Omental fat pad (tissue), 4 donors: ENCODE measurements around the gene ABHD8. TPM values are rescaled to one million over a fixed set of nuclear protein-coding genes. Genes with fewer than 3 reads are reported as not detected.

Experiments
- ATAC-seq: fragments of 150-250 bp; one replicate; pipeline ENCODE4 v1.9.1; 2016; ENCODE audit warnings: mild to moderate bottlenecking, moderate library complexity; ENCODE audit not compliant: low FRiP score
- DNase-seq: peaks from one replicate; pipeline ENCODE4 v3.0.0-alpha.2; 2019; ENCODE audit warnings: low spot score
- total RNA-seq, 4 donors: library from RNA; depleted of rRNA; stranded (reverse); fragments of >200 nt; gene quantifications; one replicate each; pipeline ENCODE4 v1.1.0, GENCODE V29; 2016
- TF ChIP-seq, protein P1 (sequence below), 3 donors: fragments of 450-650 bp; IDR thresholded peaks; one replicate each; pipeline ENCODE4 v1.5.1; 2016 to 2017; ENCODE audit warnings: antibody characterized with exemption in 3 of 3, mild to moderate bottlenecking in 3 of 3, moderate library complexity in 2 of 3

ABHD8 gene
- total RNA-seq, 4 donors from 2014 or later = 6.1 to 13.2 (median 11.1) TPM

- DNase-seq = no peak
- TF ChIP-seq, protein P1, sequence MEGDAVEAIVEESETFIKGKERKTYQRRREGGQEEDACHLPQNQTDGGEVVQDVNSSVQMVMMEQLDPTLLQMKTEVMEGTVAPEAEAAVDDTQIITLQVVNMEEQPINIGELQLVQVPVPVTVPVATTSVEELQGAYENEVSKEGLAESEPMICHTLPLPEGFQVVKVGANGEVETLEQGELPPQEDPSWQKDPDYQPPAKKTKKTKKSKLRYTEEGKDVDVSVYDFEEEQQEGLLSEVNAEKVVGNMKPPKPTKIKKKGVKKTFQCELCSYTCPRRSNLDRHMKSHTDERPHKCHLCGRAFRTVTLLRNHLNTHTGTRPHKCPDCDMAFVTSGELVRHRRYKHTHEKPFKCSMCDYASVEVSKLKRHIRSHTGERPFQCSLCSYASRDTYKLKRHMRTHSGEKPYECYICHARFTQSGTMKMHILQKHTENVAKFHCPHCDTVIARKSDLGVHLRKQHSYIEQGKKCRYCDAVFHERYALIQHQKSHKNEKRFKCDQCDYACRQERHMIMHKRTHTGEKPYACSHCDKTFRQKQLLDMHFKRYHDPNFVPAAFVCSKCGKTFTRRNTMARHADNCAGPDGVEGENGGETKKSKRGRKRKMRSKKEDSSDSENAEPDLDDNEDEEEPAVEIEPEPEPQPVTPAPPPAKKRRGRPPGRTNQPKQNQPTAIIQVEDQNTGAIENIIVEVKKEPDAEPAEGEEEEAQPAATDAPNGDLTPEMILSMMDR (IDR thresholded peaks at IDR 0.05) = no peak
- no peak for ATAC-seq
Observed at GRCh38 chr19:17328517-17329365, 25.5 kb upstream of the ABHD8 start.

DNA sequence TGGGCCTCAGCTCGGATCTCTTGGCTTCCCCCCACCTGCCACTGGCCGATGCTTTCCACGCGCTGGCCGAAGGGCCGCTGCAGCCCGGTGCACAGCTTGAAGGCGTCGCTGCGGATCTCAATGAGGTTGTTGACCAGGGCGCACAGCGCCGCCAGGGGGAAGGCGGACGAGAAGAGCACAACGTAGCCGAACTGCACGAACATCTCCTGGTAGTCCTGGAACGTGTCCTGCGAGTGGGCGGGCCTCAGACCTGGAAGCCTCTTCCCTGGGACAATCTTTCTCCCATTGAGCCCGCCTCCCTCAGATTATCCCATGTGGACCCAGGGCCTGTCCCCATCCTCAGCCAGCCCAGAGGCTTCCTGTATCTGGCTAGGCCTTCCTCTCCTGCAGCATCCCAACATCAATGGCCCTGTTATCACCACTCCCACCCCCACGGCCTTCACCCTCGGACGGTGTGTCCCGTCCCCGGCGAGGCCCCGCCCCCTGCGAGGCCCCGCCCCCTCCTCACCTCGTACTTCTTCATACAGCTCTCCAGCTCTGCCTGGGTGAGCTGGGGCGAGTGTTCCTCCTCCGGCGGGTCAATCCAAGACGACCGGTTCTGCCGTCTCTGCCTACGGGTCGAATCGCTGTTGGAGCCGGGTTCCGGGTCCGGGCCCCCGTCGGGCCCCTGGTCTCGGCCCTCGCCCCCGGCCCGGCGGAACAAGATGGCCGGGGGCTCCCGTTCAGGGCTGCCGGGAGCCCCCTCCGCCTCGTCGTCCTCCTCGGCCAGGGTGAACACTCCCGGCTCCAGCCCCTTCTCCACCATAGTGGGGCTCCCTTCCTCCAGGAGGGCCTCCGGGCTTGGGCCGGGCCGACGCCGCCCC, 24.7 kb upstream of the ABHD8 start:
- TF ChIP-seq, protein P1 (IDR thresholded peaks at IDR 0.05) = no peak
- ATAC-seq = peak; percentile 75
- DNase-seq = peak; percentile 43

- ATAC-seq = no peak
- no peak for DNase-seq
- TF ChIP-seq, protein P1 (IDR thresholded peaks at IDR 0.05) = no peak
Observed at GRCh38 chr19:17327068-17327653, 23.9 kb upstream of the ABHD8 start.

GRCh38 chr19:17326595-17326966, 23.4 kb upstream of the ABHD8 start:
- ATAC-seq = no peak

DNA sequence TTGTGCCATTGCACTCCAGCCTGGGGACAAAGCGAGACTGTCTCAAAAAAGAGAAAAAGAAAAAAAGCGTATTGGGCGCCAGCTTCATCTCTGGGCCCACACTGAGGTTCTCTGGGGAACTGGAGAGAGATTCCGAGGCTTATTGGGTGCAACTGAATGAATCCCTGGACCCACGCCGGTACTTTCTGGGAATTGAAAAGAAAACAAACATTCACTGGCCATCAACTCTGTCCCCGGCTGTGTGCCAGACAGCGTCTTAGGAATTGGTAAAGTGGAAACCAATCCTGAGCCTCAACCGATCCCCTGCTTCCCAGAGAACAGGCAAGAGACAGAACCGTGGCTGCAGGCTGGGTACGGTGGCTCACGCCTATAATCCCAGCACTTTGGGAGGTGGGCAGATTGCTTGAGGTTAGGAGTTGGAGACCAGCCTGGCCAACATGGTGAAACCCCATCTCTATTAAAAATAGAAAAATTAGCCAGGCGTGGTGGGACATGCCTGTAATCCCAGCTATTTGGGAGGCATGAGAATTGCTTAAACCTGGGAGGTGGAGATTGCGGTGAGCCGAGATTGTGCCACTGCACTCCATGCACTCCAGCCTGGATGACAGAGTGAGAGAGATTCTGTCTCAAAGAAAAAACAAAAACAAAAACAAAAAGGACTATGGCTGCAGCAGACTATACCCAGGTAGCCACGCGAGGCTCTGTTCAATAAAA, 22.8 kb upstream of the ABHD8 start:
- ATAC-seq = no peak
- DNase-seq = no peak
- TF ChIP-seq, protein P1 (IDR thresholded peaks at IDR 0.05) = no peak

More at GRCh38 chr19:17326595-17326966, 23.4 kb upstream of the ABHD8 start:
- TF ChIP-seq, protein P1 (IDR thresholded peaks at IDR 0.05) = no peak
- no peak for DNase-seq

DNA sequence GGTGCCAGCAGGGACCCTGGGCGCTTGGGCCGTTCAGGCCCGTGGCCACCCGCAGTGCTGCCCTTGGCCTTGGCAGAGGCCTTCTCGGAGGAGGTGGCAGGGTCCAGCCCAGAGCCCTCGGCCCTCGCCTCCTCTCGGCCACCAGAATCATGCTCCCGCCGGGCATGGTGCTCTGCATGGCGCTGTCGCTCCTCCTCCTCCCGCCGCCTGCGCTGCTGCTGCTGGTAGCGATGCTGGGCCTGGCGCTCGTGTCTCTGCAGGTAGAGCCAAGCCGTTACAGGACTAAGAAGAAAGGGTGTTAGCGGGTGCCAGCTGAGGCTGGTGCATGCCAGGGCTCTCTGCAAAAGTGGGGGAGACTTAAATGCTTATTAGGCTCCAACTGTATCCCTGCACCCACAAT, 21.9 kb upstream of the ABHD8 start:
- TF ChIP-seq, protein P1 (IDR thresholded peaks at IDR 0.05) = no peak
- DNase-seq (no peak), ATAC-seq (no peak)
